BE2C (cell line): ENCODE measurements around the gene SORBS2.
A peak's percentile ranks its signal among the peaks of the same experiment; 100 is the strongest.

Experiments used
- DNase-seq: peaks from one replicate; pipeline ENCODE4 v3.0.0-alpha.2; 2020
- H3K27me3 ChIP-seq: fragments of 250-450 bp; sonication (Bioruptor Pico); 2 replicates; pipeline ENCODE4 v1.5.1; 2020; ENCODE audit warnings: mild to moderate bottlenecking
- H3K36me3 ChIP-seq: fragments of 250-450 bp; sonication (Bioruptor Pico); 2 replicates; pipeline ENCODE4 v1.5.1; 2020; ENCODE audit warnings: mild to moderate bottlenecking
- H3K4me1 ChIP-seq: fragments of 250-450 bp; sonication (Bioruptor Pico); 2 replicates; pipeline ENCODE4 v1.5.1; 2020
- H3K4me3 ChIP-seq: 2 replicates; pipeline ENCODE4 v1.5.1; 2011; ENCODE audit warnings: low read depth, low read length
- H3K9me3 ChIP-seq: fragments of 250-450 bp; sonication (Bioruptor Pico); 2 replicates; pipeline ENCODE4 v1.5.1; 2020
- CTCF ChIP-seq: IDR thresholded peaks from 2 replicates; pipeline ENCODE4 v1.5.1; 2012; ENCODE audit warnings: mild to moderate bottlenecking, low read depth, low read length

The SORBS2 gene

DNA sequence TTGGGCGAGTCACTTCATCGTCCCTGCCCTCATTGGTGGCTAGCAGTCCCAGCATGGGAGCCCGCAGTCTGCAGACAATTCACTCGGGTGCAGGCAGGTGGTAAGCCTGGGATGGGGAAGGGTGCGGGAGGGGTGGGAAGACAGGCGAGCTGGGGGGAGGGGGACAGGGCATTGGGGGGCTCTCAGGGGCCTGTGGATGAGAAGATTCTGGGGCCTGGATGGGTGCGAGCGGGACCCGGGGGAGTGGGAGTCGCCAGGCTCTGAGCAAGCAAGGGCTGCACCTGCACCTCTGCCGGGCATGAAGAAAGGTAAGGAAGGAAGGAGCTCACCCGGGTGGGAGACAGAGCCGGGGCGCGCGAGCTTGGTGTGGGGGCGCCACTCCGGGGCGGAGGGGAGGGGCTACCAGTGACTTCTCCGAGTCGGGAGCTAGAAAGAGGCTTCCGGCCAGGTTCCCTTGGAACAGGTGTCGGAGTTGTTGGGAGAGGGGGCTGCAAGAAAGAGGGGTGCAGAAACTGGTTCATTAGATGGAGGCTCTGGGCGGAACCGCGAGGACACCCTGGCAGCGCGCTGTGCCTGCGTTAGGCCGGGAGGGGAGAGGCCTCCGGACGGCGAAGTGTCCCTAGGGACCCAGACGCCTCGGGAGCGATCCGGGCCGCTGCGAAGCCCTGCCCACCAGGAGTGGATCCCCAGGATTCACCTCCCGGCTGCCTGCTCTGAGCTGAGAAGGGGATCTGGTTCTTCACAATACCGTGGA is 173.3 kb downstream of the SORBS2 start:
- DNase-seq: peak; percentile 63
- Histone ChIP-seq H3K9me3 (no peaks in the 10 kb centered on the region), H3K4me3 (peak overlapping the region; percentile 17), H3K4me1 (no peaks in the 10 kb centered on the region; the same call in 1 of the 2 replicates), H3K36me3 (no peaks in the 10 kb centered on the region), H3K27me3 (no peaks in the 10 kb centered on the region)
- TF ChIP-seq CTCF: no peak

- no peaks in the 10 kb centered on the region for H3K9me3 ChIP-seq
- H3K36me3 ChIP-seq: no peaks in the 10 kb centered on the region
- no peak for TF ChIP-seq CTCF
- H3K27me3 ChIP-seq: no peaks in the 10 kb centered on the region
- H3K4me3 ChIP-seq: no peak overlapping the region
- H3K4me1 ChIP-seq: no peaks in the 10 kb centered on the region; the same call in 1 of the 2 replicates
- DNase-seq: no peak
Measured at GRCh38 chr4:185638093-185638492, 173.9 kb downstream of the SORBS2 start.

DNA sequence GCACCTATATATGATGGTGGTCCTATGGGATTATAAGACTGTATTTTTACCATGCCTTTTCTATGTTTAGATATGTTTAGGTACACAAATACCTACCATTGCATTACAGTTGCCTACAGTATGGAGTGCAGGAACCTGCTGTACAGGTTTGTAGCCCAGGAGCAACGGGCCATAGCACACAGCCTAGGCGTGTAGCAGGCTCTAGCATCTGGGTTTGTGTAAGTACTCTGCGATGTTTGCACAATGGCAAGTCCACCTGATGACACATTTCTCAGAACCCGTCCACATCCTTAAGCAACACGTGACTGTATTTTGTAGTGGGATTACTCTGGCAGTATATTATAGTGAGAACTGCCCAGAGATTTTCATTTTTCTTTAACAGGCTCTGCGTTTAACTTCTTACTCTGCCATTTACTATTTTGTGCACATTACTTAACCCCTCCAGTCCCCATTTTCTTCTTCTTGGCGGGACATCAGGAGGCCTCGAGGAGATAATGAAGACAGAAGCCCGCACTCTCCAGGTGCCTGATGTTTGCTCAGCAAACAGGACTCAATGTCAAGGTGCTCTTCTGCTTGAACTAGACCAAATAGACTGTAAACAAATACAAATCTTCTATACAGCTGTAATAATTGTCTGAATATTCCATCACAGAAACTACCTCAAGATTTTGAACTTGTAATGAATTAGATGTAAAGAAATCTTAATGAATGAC is 174.7 kb downstream of the SORBS2 start:
- no peak for DNase-seq
- Histone ChIP-seq H3K27me3 (no peaks in the 10 kb centered on the region), H3K36me3 (no peaks in the 10 kb centered on the region), H3K4me1 (no peaks in the 10 kb centered on the region; the same call in 1 of the 2 replicates), H3K9me3 (no peaks in the 10 kb centered on the region), H3K4me3 (no peak overlapping the region)
- TF ChIP-seq CTCF: no peak

GRCh38 chr4:185634066-185634652 is 177.8 kb downstream of the SORBS2 start:
- Histone ChIP-seq H3K36me3 (no peaks in the 10 kb centered on the region), H3K4me1 (no peaks in the 10 kb centered on the region; the same call in 1 of the 2 replicates), H3K27me3 (no peaks in the 10 kb centered on the region), H3K4me3 (no peak overlapping the region), H3K9me3 (no peaks in the 10 kb centered on the region)
- peak; percentile 86 for TF ChIP-seq CTCF
- DNase-seq: no peak

DNA sequence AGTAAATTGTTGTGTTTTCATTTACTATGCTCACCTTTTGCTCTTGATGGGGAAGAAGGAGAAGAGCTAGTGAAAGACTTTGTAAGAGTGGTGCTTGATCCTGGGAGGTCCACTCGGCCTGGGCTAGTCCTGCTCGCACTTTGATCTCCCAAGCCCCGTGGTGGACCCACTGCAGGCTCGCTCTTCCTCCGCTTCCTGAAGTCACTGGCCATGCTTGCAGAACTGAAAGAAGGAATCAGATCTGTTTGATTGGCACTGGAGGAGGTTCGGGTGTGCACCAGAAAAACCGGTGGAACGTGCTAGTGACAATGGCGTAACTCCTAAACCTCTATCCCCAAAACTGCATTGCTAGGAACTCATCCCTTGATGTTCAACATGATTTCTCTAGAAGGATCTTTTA is 185.2 kb downstream of the SORBS2 start:
- Histone ChIP-seq H3K9me3 (no peaks in the 10 kb centered on the region), H3K4me3 (no peak overlapping the region), H3K27me3 (no peaks in the 10 kb centered on the region), H3K36me3 (no peaks in the 10 kb centered on the region), H3K4me1 (peaks cover 4% of the 10 kb centered on the region; the same call in 1 of the 2 replicates)
- no peak for DNase-seq
- no peak for TF ChIP-seq CTCF

DNA sequence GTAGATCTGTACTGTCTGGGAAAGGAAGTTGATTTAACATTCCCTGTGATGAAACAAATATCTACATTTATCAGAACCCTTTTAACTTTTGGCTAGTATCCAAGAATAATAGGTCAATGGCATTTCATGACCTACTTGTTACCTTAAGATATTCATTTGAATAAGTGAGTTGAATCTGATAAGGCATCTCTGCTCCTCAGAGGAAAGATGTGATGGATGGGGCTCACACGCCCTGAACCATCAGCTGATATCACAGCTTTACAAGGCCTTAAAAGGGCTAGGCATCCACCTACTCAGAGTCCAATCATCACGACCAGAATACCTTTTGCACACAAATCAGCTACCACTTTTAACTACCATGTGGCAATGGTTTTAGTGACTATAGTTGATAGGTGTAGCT is 186.5 kb downstream of the SORBS2 start:
- H3K4me3 ChIP-seq: no peak overlapping the region
- DNase-seq: no peak
- H3K9me3 ChIP-seq: no peaks in the 10 kb centered on the region
- H3K4me1 ChIP-seq: peaks cover 4% of the 10 kb centered on the region; the same call in 1 of the 2 replicates
- H3K27me3 ChIP-seq: no peaks in the 10 kb centered on the region
- no peak for TF ChIP-seq CTCF
- H3K36me3 ChIP-seq: no peaks in the 10 kb centered on the region
